Stimulated activated CD4-positive, alpha-beta T cell treated with anti-CD3 and anti-CD28 coated beads, Interleukin-12 subunit alpha, Interleukin-12 subunit beta, amount 100 ng/mL, for 48 hours (primary cell): Measurements from ENCODE around the gene AGO4.

Source experiments
- DNase-seq, 3 donors: peaks; one replicate each; pipeline ENCODE4 v3.0.0-alpha.2; 2020; ENCODE audit warnings: low read depth in 2 of 3, low spot score in 1 of 3

The AGO4 gene

GRCh38 chr1:35894183-35894582 is 86.4 kb downstream of the AGO4 start:
- DNase-seq, result no peak

GRCh38 chr1:35894656-35895055 is 86.8 kb downstream of the AGO4 start:
- DNase-seq, result no peak

- DNase-seq, result no peak
Measured at GRCh38 chr1:35899941-35900340, 92.1 kb downstream of the AGO4 start.

- no peak for DNase-seq
Measured at GRCh38 chr1:35901235-35901634, 93.4 kb downstream of the AGO4 start.

GRCh38 chr1:35902671-35903070 is 94.9 kb downstream of the AGO4 start:
- DNase-seq, result no peak
